Stromal cell of bone marrow (primary cell): Measurements from ENCODE around the gene GRB10.
"Not testable (repeated sequence)": the region's sequence is repeated elsewhere in the genome, so short reads cannot be mapped to it uniquely, and the experiment has no call there.

Source experiments
- DNase-seq: peaks from one replicate; pipeline ENCODE4 v3.0.0-alpha.2; 2012; ENCODE audit warnings: low read depth

Gene GRB10

GRCh38 chr7:50778189-50778588 lies 4.5 kb downstream of the GRB10 start:
- no peak for DNase-seq

- DNase-seq = no peak
These were observed 6.9 kb downstream of the GRB10 start for GRCh38 chr7:50775836-50776235.

GRCh38 chr7:50775231-50775630 lies 7.5 kb downstream of the GRB10 start:
- DNase-seq = no peak

GRCh38 chr7:50774319-50774718 lies 8.4 kb downstream of the GRB10 start:
- no peak for DNase-seq

GRCh38 chr7:50773071-50773470 lies 9.6 kb downstream of the GRB10 start:
- DNase-seq = not testable (repeated sequence)

GRCh38 chr7:50771120-50772002 lies 11.3 kb downstream of the GRB10 start:
- no peak for DNase-seq

- DNase-seq = no peak
These were observed 13.9 kb downstream of the GRB10 start for GRCh38 chr7:50768485-50769474.

- DNase-seq = no peak
These were observed 15.9 kb downstream of the GRB10 start for GRCh38 chr7:50766849-50767207.

- no peak for DNase-seq
These were observed 16.4 kb downstream of the GRB10 start for GRCh38 chr7:50766106-50766848.

GRCh38 chr7:50762337-50762736 lies 20.4 kb downstream of the GRB10 start:
- no peak for DNase-seq

GRCh38 chr7:50761713-50762112 lies 21.0 kb downstream of the GRB10 start:
- no peak for DNase-seq

- DNase-seq = no peak
These were observed 24.8 kb downstream of the GRB10 start for GRCh38 chr7:50757703-50758390.

- no peak for DNase-seq
These were observed 26.5 kb downstream of the GRB10 start for GRCh38 chr7:50756180-50756579.

- no peak for DNase-seq
These were observed 28.0 kb downstream of the GRB10 start for GRCh38 chr7:50754684-50755083.

GRCh38 chr7:50754241-50754640 lies 28.5 kb downstream of the GRB10 start:
- no peak for DNase-seq

GRCh38 chr7:50752422-50752821 lies 30.3 kb downstream of the GRB10 start:
- no peak for DNase-seq

GRCh38 chr7:50751146-50751545 lies 31.6 kb downstream of the GRB10 start:
- no peak for DNase-seq

GRCh38 chr7:50749896-50750295 lies 32.8 kb downstream of the GRB10 start:
- DNase-seq = no peak

- DNase-seq = no peak
These were observed 34.2 kb downstream of the GRB10 start for GRCh38 chr7:50748472-50748871.

GRCh38 chr7:50745835-50746234 lies 36.9 kb downstream of the GRB10 start:
- no peak for DNase-seq

GRCh38 chr7:50745336-50745735 lies 37.4 kb downstream of the GRB10 start:
- DNase-seq = no peak

GRCh38 chr7:50743893-50744292 lies 38.8 kb downstream of the GRB10 start:
- DNase-seq = no peak
